HFFc6 (cell line): ENCODE measurements around the gene HSPBAP1. TPM values are rescaled to one million over a fixed set of nuclear protein-coding genes. Genes with fewer than 3 reads are reported as not detected.
A peak's percentile ranks its signal among the peaks of the same experiment; 100 is the strongest.

Experiments
- DNase-seq: peaks from one replicate; pipeline ENCODE4 v3.0.0-alpha.2; 2018
- H3K27ac Mint-ChIP-seq: 2 replicates; pipeline ENCODE4 v1.8.0; 2020; ENCODE audit warnings: mild to moderate bottlenecking, mixed read lengths
- H3K27me3 Mint-ChIP-seq: 2 replicates; pipeline ENCODE4 v1.8.0; 2021; ENCODE audit warnings: mild to moderate bottlenecking, moderate library complexity, mixed read lengths; ENCODE audit not compliant: insufficient read depth
- H3K36me3 Mint-ChIP-seq: 2 replicates; pipeline ENCODE4 v1.8.0; 2021; ENCODE audit warnings: low read depth, mixed read lengths
- H3K4me1 Mint-ChIP-seq: 2 replicates; pipeline ENCODE4 v1.8.0; 2020; ENCODE audit warnings: low read depth, mixed read lengths
- H3K4me3 Mint-ChIP-seq: 2 replicates; pipeline ENCODE4 v1.8.0; 2020; ENCODE audit warnings: mild to moderate bottlenecking, moderate library complexity, mixed read lengths
- H3K9me3 Mint-ChIP-seq: 2 replicates; pipeline ENCODE4 v1.8.0; 2020; ENCODE audit warnings: mild to moderate bottlenecking, mixed read lengths
- total RNA-seq, 6 experiments: library from RNA; stranded (reverse); fragmentation: NEBNext Ultra II Directional; extraction: Animal tissue kit (Norgen Biotek cat#: 25700); gene quantifications; 2 replicates in 1 of 6; 3 replicates in 5 of 6; pipeline ENCODE4 v1.2.3, GENCODE V29; 2021
- TF ChIP-seq, protein P1 (sequence below): fragments of 200-600 bp; sonication (generic); IDR thresholded peaks from 2 replicates; pipeline ENCODE4 v1.5.0; 2021; ENCODE audit warnings: antibody characterized with exemption, mild to moderate bottlenecking

HSPBAP1 gene
- total RNA-seq, 6 experiments from 2014 or later, result 1.5 to 3.2 (median 2.6) TPM

DNA sequence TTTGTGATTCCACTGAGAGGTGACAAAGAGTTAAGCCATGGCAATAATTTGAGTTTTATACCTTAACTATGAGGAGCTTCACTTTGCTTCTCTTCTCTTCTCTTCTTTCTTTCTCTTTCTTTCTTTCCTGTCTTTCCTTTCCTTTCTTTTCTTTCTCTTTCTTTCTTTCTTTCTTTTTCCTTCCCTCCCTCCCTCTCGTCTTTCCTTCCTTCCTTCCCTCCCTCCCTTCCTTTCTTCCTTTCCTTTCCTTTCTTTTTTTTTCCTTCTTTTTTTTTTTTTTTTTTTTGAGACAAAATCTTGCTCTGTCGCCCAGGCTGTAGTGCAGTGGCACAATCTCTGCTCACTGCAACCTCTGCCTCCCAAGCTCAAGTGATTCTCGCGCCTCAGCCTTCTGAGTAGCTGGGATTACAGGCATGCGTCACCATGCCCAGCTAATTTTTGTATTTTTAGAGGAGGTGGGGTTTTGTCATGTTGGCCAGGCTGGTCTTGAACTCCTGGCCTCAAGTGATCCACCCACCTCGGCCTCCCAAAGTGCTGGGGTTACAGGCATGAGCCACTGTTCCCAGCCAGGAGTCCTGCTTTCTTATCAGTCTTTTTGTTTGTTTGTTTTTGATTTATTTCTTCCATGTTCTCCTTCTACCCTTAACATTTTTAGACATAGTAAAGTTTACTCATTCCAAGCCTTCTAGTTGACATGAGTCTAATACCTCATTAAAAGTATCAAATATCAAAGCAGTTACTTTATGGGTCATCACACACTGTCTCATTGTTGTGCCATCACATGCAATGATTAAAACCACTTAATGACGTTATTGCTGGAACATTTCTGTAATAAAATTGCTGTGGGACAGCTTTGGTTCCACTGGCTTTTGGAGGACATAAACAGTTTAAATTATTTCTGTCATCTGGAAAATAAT is 31.1 kb upstream of the HSPBAP1 start:
- peaks cover 16% of the 10 kb centered on the region for H3K4me1 Mint-ChIP-seq
- no peaks in the 10 kb centered on the region for H3K27me3 Mint-ChIP-seq
- DNase-seq, result peak; percentile 59
- peak overlapping the region; percentile 44 for H3K27ac Mint-ChIP-seq
- H3K9me3 Mint-ChIP-seq, result no peaks in the 10 kb centered on the region
- H3K4me3 Mint-ChIP-seq, result peak overlapping the region; percentile 16; the same call in 1 of the 2 replicates
- H3K36me3 Mint-ChIP-seq, result peaks cover 4% of the 10 kb centered on the region; the same call in 1 of the 2 replicates
- TF ChIP-seq, protein P1, sequence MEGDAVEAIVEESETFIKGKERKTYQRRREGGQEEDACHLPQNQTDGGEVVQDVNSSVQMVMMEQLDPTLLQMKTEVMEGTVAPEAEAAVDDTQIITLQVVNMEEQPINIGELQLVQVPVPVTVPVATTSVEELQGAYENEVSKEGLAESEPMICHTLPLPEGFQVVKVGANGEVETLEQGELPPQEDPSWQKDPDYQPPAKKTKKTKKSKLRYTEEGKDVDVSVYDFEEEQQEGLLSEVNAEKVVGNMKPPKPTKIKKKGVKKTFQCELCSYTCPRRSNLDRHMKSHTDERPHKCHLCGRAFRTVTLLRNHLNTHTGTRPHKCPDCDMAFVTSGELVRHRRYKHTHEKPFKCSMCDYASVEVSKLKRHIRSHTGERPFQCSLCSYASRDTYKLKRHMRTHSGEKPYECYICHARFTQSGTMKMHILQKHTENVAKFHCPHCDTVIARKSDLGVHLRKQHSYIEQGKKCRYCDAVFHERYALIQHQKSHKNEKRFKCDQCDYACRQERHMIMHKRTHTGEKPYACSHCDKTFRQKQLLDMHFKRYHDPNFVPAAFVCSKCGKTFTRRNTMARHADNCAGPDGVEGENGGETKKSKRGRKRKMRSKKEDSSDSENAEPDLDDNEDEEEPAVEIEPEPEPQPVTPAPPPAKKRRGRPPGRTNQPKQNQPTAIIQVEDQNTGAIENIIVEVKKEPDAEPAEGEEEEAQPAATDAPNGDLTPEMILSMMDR, result no peak

DNA sequence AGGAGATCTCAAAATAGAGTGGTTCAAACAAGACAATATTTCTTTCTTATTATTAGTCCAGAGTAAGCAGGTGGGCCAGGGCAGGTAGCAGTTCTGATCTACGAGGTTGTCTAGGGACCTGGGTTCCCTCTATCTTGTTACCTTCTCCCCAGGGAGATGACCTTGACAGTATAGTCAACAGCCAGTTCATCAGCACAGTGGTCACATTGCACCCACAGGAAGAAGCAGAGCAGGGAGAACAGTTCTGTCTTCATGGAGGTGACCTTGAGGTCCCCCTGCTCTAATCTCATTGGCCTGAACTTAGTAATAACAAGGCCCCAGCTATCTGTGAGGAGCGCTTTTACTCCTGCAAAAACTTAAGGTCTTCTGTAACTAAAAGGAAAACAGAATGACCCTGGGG is 23.0 kb upstream of the HSPBAP1 start:
- Mint-ChIP-seq H3K9me3 (no peaks in the 10 kb centered on the region), H3K27ac (no peak overlapping the region), H3K4me3 (no peak overlapping the region), H3K36me3 (no peaks in the 10 kb centered on the region), H3K27me3 (no peaks in the 10 kb centered on the region), H3K4me1 (no peaks in the 10 kb centered on the region)
- TF ChIP-seq, protein P1, result no peak
- no peak for DNase-seq

DNA sequence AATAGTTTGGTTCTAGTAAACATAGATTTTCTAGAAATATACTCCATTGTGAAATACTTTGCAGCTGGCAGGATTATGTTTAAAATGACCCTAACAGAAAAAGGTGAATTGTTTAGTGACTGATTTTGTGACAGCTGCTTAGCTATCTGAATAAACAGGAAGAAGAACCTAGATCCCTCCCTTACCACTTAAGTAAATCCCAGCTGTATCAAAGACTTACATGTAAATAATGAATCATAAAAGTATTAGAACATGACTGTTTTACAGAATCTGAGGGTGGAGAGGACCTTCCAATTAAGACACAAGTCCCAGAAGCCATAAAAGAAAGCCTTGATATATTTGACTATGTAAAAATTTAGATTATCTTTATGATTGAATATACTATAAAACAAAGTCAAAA is 17.1 kb upstream of the HSPBAP1 start:
- TF ChIP-seq, protein P1, result no peak
- no peak for DNase-seq

DNA sequence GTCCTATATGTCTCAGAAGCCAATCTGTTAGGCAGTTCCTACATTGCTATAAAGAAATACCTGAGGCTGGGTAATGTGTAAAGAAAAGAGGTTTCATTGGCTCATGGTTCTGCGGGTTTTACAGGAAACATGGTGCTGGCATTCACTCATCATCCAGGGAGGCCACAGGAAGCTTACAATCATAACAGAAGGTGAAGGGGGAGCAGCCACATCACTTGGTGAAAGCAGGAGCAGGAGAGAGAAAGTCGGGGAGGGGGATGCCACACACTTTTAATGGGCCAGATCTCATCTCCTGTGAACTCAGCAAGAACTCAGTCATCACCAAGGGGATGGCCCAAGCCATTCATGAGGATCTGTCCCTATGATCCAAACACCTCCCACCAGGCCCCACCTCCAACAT is 10.3 kb upstream of the HSPBAP1 start:
- H3K36me3 Mint-ChIP-seq, result no peaks in the 10 kb centered on the region
- no peak overlapping the region for H3K4me3 Mint-ChIP-seq
- DNase-seq, result no peak
- H3K27ac Mint-ChIP-seq, result no peak overlapping the region
- no peaks in the 10 kb centered on the region for H3K9me3 Mint-ChIP-seq
- no peaks in the 10 kb centered on the region for H3K4me1 Mint-ChIP-seq
- peaks cover 2% of the 10 kb centered on the region for H3K27me3 Mint-ChIP-seq
- TF ChIP-seq, protein P1, result no peak

More for the DNA sequence above, 17.1 kb upstream of the HSPBAP1 start:
- H3K4me1 Mint-ChIP-seq, result no peaks in the 10 kb centered on the region
- no peak overlapping the region for H3K27ac Mint-ChIP-seq
- H3K9me3 Mint-ChIP-seq, result no peaks in the 10 kb centered on the region
- H3K36me3 Mint-ChIP-seq, result no peaks in the 10 kb centered on the region
- H3K4me3 Mint-ChIP-seq, result no peak overlapping the region
- no peaks in the 10 kb centered on the region; the same call in 1 of the 2 replicates for H3K27me3 Mint-ChIP-seq

DNA sequence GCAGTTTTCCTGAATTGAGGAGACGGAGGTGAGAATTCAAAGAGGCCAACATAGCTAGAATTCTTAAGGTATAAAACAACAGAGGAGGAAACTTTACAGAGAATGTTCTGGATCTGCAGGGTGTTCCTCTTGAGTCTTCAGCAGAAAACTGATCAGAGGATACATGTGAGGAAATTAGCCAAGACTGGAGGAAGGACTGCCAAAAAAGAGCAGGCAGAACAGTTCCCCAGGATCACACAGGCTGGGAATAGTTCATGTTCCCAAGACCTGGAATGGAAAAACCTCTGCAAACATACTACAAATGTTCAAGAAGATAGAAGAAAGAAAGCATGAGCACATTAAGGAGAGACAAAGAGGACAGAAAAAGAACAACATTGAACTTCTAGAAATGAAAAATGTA is 8.7 kb upstream of the HSPBAP1 start:
- H3K27me3 Mint-ChIP-seq, result peaks cover 2% of the 10 kb centered on the region
- no peak for DNase-seq
- TF ChIP-seq, protein P1, result no peak
- no peaks in the 10 kb centered on the region for H3K36me3 Mint-ChIP-seq
- no peaks in the 10 kb centered on the region for H3K9me3 Mint-ChIP-seq
- H3K4me1 Mint-ChIP-seq, result peaks cover under 1% of the 10 kb centered on the region; the same call in 1 of the 2 replicates
- H3K27ac Mint-ChIP-seq, result no peak overlapping the region
- H3K4me3 Mint-ChIP-seq, result no peak overlapping the region
